Adrenal gland (tissue), 12 donors: Measurements from ENCODE around the gene EDA. TPM values are rescaled to one million over a fixed set of nuclear protein-coding genes. Genes with fewer than 3 reads are reported as not detected.

ENCODE experiments used
- DNase-seq, 7 donors: peaks; one replicate each; pipeline ENCODE4 v3.0.0-alpha.2; 2019 to 2020
- H3K27ac ChIP-seq, 5 donors: fragments of 200-600 bp; sonication (generic) in 4 of 5; 1 replicate in 3 of 5; 2 replicates in 2 of 5; pipeline versions ENCODE4 v1.5.1 to v1.8.0; 2016 to 2020; ENCODE audit warnings: mild to moderate bottlenecking in 1 of 5
- H3K27me3 ChIP-seq: fragments of 200-600 bp; 2 replicates; pipeline ENCODE4 v1.8.0; 2021
- H3K36me3 ChIP-seq, 2 donors: fragments of 200-600 bp; replicated peaks in 1 of 2; 1 replicate in 1 of 2; 2 replicates in 1 of 2; pipeline versions ENCODE4 v1.5.1 to v1.8.0; 2018 to 2022
- H3K4me1 ChIP-seq, 2 donors: fragments of 200-600 bp; replicated peaks in 1 of 2; 1 replicate in 1 of 2; 2 replicates in 1 of 2; pipeline versions ENCODE4 v1.5.1 to v1.8.0; 2018 to 2021
- H3K4me3 ChIP-seq, 4 donors: fragments of 200-600 bp; sonication (generic) in 3 of 4; one replicate each; pipeline ENCODE4 v1.5.1; 2016 to 2018
- H3K9me3 ChIP-seq, 3 donors: fragments of 200-600 bp; sonication (generic) in 1 of 3; replicated peaks in 1 of 3; 1 replicate in 2 of 3; 2 replicates in 1 of 3; pipeline versions ENCODE4 v1.5.1 to v1.8.0; 2016 to 2021
- CTCF ChIP-seq, 6 experiments: fragments of 450-650 bp in 4 of 6; fragments of 200-600 bp in 2 of 6; sonication (generic) in 1 of 6; IDR thresholded peaks; 1 replicate in 5 of 6; 2 replicates in 1 of 6; pipeline versions ENCODE4 v1.5.1 to v1.8.0; 2016 to 2021; ENCODE audit warnings: antibody characterized with exemption in 6 of 6, mild to moderate bottlenecking in 2 of 6, moderate library complexity in 1 of 6
- POLR2A ChIP-seq, 2 donors: fragments of 450-650 bp; IDR thresholded peaks; one replicate each; pipeline ENCODE4 v1.6.1; 2017; ENCODE audit warnings: antibody characterized with exemption in 2 of 2, mild to moderate bottlenecking in 2 of 2, moderate library complexity in 1 of 2
- WGBS, 4 donors: extraction: QIAGEN DNeasy Blood & Tissue Kit in 2 of 4; methylation state at CpG; one replicate each; pipeline versions ENCODE4 v1.1.5 to v1.1.7; 2013 to 2017; 5-methylcytosine and 5-hydroxymethylcytosine counted together
- intact Hi-C, 2 donors: fragments of 100-400 bp; cut with DNase I; formaldehyde crosslinking; loops; one replicate each; pipeline versions ENCODE4 v1.14.1 to v1.15.0; 2022 to 2023
- polyA plus RNA-seq, 3 donors: library from polyadenylated mRNA; stranded (reverse); fragments of 200-250 nt in 2 of 3; fragments of 350-450 nt in 1 of 3; fragmentation: Illumina TruSeq in 1 of 3; extraction: RNeasy Lipid Tissue Mini Kit (QIAGEN cat#74804) in 1 of 3; gene quantifications; one replicate each; pipeline ENCODE4 v1.2.3, GENCODE V29; 2013 to 2014
- total RNA-seq, 9 donors: library from RNA; depleted of rRNA in 4 of 9; stranded (reverse); fragments of >200 nt in 4 of 9; fragments of 120-200 nt in 1 of 9; fragmentation: NEBNext Ultra II Directional in 1 of 9; extraction: Animal tissue kit (Norgen Biotek cat#: 25700) in 1 of 9; gene quantifications; one replicate each; pipeline versions ENCODE4 v1.1.0 to v1.2.4, GENCODE V29; 2013 to 2023
- donor health status: healthy with polysubstance abuse.
- donor health status: Bipolar disorder and iron deficiency.
- donor health status: DM: yes; HTN: yes; CAD: no.
- donor health status: DM: no; HTN: no; CAD: no.
- donor health status: DM: no; HTN: no; CAD: no.
- donor health status: DM: yes; HTN: yes; CAD: no.

Gene EDA
- total and polyA plus RNA-seq, 12 donors = 5.6 to 28.7 (median 17.2) TPM

GRCh38 chrX:69762340-69762739 lies 146.4 kb downstream of the EDA start:
- no peak for DNase-seq
- no peak for TF ChIP-seq CTCF (IDR thresholded peaks at IDR 0.05)
- TF ChIP-seq POLR2A (IDR thresholded peaks at IDR 0.05) = no peak
- no peak overlapping the region for H3K27ac ChIP-seq
- WGBS, 4 donors = 68 to 93% (median 88%) methylated on average over 3 of the region's 3 CpGs
- H3K9me3 ChIP-seq = no peaks in the 10 kb centered on the region
- H3K4me3 ChIP-seq = no peak overlapping the region
- no peaks in the 10 kb centered on the region for H3K4me1 ChIP-seq
- intact Hi-C loops = no loop called here
- H3K27me3 ChIP-seq = peaks cover 4% of the 10 kb centered on the region
- H3K36me3 ChIP-seq = no peaks in the 10 kb centered on the region

- no peak for TF ChIP-seq CTCF (IDR thresholded peaks at IDR 0.05)
- TF ChIP-seq POLR2A (IDR thresholded peaks at IDR 0.05) = no peak
- no peak for DNase-seq
- Histone ChIP-seq H3K27me3 (no peaks in the 10 kb centered on the region), H3K27ac (no peak overlapping the region), H3K4me1 (no peaks in the 10 kb centered on the region), H3K36me3 (no peaks in the 10 kb centered on the region), H3K9me3 (no peaks in the 10 kb centered on the region), H3K4me3 (no peak overlapping the region)
- intact Hi-C loops = no loop called here
- 64 to 75% (median 69%) methylated on average over 4 of the region's 4 CpGs for WGBS, 4 donors
Observed at GRCh38 chrX:69793260-69793935, 177.5 kb downstream of the EDA start.

GRCh38 chrX:69795702-69796101 lies 179.8 kb downstream of the EDA start:
- Histone ChIP-seq H3K4me3 (no peak overlapping the region), H3K9me3 (no peaks in the 10 kb centered on the region), H3K36me3 (no peaks in the 10 kb centered on the region), H3K27ac (no peak overlapping the region), H3K27me3 (no peaks in the 10 kb centered on the region), H3K4me1 (no peaks in the 10 kb centered on the region)
- no peak for DNase-seq
- TF ChIP-seq CTCF (IDR thresholded peaks at IDR 0.05) (no peak), POLR2A (IDR thresholded peaks at IDR 0.05) (no peak)
- 81 to 100% (median 98%) methylated on average over 2 to 3 of the region's 3 CpGs; no CpG with 5 or more reads in 1 of the 4 donors for WGBS, 4 donors
- intact Hi-C loops = no loop called here

DNA sequence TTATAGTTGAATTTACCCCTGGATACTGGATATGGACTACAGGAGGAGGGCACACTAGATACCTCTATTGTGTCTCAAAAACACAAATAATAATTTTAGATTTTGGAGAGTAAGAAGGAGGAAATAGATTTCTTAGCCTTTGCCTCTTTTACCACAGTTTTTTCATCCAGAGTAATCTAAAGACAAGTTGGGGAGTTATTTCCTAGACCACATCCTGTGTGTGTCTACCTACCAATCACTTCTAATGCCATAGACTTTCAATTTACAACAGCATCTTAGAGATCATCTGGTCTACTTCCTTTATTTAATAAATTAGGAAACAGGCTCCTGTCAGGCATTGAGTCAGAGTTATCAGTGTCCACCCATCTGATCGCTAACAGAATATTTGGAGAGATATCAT lies 191.5 kb downstream of the EDA start:
- no peak for DNase-seq
- 24 to 83% (median 49%) methylated on average over 1 of the region's 1 CpG for WGBS, 4 donors
- no peaks in the 10 kb centered on the region for H3K27me3 ChIP-seq
- no peaks in the 10 kb centered on the region for H3K9me3 ChIP-seq
- H3K4me3 ChIP-seq = no peak overlapping the region
- intact Hi-C loops = no loop called here
- TF ChIP-seq CTCF (IDR thresholded peaks at IDR 0.05) = no peak
- TF ChIP-seq POLR2A (IDR thresholded peaks at IDR 0.05) = no peak
- H3K36me3 ChIP-seq = no peaks in the 10 kb centered on the region
- no peak overlapping the region for H3K27ac ChIP-seq
- H3K4me1 ChIP-seq = no peaks in the 10 kb centered on the region
